ENCODE measurements around the gene CADM1. TPM values are rescaled to one million over a fixed set of nuclear protein-coding genes. Genes with fewer than 3 reads are reported as not detected.

Gene CADM1
- total and polyA plus RNA-seq, 9 donors: 6.6 to 61.2 (median 17.2) TPM

- Histone ChIP-seq H3K4me3 (no peak overlapping the region), H3K9me3 (no peaks in the 10 kb centered on the region), H3K27me3 (no peaks in the 10 kb centered on the region), H3K36me3 (no peaks in the 10 kb centered on the region), H3K4me1 (ENCODE audit: insufficient read depth) (no peaks in the 10 kb centered on the region), H3K27ac (no peak overlapping the region)
- TF ChIP-seq POLR2A (IDR thresholded peaks at IDR 0.05): no peak
- no peak for TF ChIP-seq EP300 (IDR thresholded peaks at IDR 0.05)
- TF ChIP-seq CTCF (IDR thresholded peaks at IDR 0.05): no peak
- intact Hi-C loops (cut with DNase I): no loop called here
- 55 to 65% (median 58%) methylated on average over 1 of the region's 1 CpG for WGBS, 3 donors
- DNase-seq: no peak
Measured at GRCh38 chr11:115390441-115390840, 113.8 kb downstream of the CADM1 start.

GRCh38 chr11:115389790-115390189 is 114.4 kb downstream of the CADM1 start:
- no peaks in the 10 kb centered on the region for H3K36me3 ChIP-seq
- TF ChIP-seq EP300 (IDR thresholded peaks at IDR 0.05) (no peak), CTCF (IDR thresholded peaks at IDR 0.05) (no peak), POLR2A (IDR thresholded peaks at IDR 0.05) (no peak)
- intact Hi-C loops (cut with DNase I): no loop called here
- DNase-seq: no peak
- no peak overlapping the region for H3K27ac ChIP-seq
- 87 to 90% (median 90%) methylated on average over 3 of the region's 3 CpGs for WGBS, 3 donors
- no peaks in the 10 kb centered on the region for H3K27me3 ChIP-seq
- H3K4me1 ChIP-seq (ENCODE audit: insufficient read depth): no peaks in the 10 kb centered on the region
- no peak overlapping the region for H3K4me3 ChIP-seq
- H3K9me3 ChIP-seq: no peaks in the 10 kb centered on the region

GRCh38 chr11:115385226-115385625 is 119.0 kb downstream of the CADM1 start:
- Histone ChIP-seq H3K9me3 (no peaks in the 10 kb centered on the region), H3K4me3 (no peak overlapping the region), H3K36me3 (no peaks in the 10 kb centered on the region), H3K4me1 (ENCODE audit: insufficient read depth) (no peaks in the 10 kb centered on the region), H3K27ac (no peak overlapping the region), H3K27me3 (no peaks in the 10 kb centered on the region)
- no peak for TF ChIP-seq POLR2A (IDR thresholded peaks at IDR 0.05)
- TF ChIP-seq CTCF (IDR thresholded peaks at IDR 0.05): no peak
- TF ChIP-seq EP300 (IDR thresholded peaks at IDR 0.05): no peak
- DNase-seq: no peak
- intact Hi-C loops (cut with DNase I): no loop called here

- no peak for DNase-seq
- H3K27ac ChIP-seq: no peak overlapping the region
- H3K4me1 ChIP-seq (ENCODE audit: insufficient read depth): no peaks in the 10 kb centered on the region
- H3K9me3 ChIP-seq: no peaks in the 10 kb centered on the region
- H3K27me3 ChIP-seq: no peaks in the 10 kb centered on the region
- no peak for TF ChIP-seq POLR2A (IDR thresholded peaks at IDR 0.05)
- TF ChIP-seq CTCF (IDR thresholded peaks at IDR 0.05): no peak
- TF ChIP-seq EP300 (IDR thresholded peaks at IDR 0.05): no peak
- H3K4me3 ChIP-seq: no peak overlapping the region
- intact Hi-C loops (cut with DNase I): no loop called here
- whole genome bisulfite sequencing, 3 donors: 25 to 51% (median 35%) methylated on average over 2 of the region's 2 CpGs
- H3K36me3 ChIP-seq: no peaks in the 10 kb centered on the region
Measured at GRCh38 chr11:115384236-115384635, 120.0 kb downstream of the CADM1 start.

- WGBS, 3 donors: 45 to 59% (median 53%) methylated on average over 3 of the region's 3 CpGs
- no peak for DNase-seq
- Histone ChIP-seq H3K4me3 (no peak overlapping the region), H3K36me3 (no peaks in the 10 kb centered on the region), H3K27ac (no peak overlapping the region), H3K27me3 (no peaks in the 10 kb centered on the region), H3K9me3 (no peaks in the 10 kb centered on the region), H3K4me1 (ENCODE audit: insufficient read depth) (no peaks in the 10 kb centered on the region)
- TF ChIP-seq EP300 (IDR thresholded peaks at IDR 0.05) (no peak), CTCF (IDR thresholded peaks at IDR 0.05) (no peak), POLR2A (IDR thresholded peaks at IDR 0.05) (no peak)
- intact Hi-C loops (cut with DNase I): no loop called here
Measured at GRCh38 chr11:115383431-115383830, 120.8 kb downstream of the CADM1 start.
